ENCODE data around the gene VPS54.
"Not testable (repeated sequence)": the region's sequence is repeated elsewhere in the genome, so short reads cannot be mapped to it uniquely, and the experiment has no call there.

VPS54 gene

DNA sequence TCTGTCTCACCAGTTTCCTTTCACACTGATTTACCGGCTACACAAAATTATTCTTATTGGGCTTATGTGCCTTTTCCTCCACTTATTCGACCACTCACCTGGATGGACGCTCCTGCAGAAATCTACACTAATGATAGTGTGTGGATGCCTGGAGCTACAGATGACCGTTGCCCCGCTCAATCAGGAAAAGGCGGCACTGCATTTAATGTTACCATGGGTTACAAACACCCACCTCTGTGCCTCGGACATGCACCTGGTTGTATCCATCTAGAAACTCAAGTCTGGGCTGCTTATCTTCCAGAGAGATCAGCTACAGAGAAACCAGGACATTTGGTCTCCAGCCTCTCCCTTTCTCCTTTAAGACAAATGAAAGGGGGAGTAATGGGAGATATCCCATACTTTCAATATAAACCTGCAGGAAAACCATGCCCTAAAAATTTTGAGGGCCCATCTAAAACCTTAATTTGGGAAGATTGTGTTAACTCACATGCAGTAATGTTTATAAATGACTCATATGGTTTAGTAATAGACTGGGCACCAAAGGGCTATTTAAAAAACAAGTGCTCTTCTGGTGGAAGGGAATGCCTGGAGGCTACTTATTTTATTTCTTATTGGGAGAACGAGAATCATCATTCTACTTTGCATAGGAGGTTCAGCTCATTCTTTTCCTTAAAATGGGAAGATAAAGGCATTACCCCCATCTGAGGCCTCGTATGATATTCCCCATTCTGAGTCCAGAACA, 24.7 kb downstream of the VPS54 start:
- not testable (repeated sequence) for DNase-seq (ENCODE audit: low read depth)

DNA sequence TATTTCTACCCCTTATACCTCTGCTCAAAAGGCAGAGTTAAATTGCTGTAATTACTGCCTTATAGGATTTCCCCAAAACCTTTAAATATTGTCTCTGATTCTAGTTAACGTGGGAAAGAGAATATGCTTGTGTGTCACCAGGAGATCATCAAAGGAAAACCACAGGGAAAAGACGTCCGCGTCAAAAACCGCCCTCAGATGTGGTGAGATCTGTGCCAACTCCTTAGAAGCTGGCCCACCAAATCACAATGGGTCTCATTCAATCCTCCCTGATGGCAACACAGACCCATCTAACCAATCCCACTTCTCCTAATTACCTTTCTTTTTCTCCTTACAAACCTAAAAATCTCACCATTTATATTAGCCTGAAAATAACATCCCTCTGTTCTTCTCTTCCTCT, 25.4 kb downstream of the VPS54 start:
- no peak for DNase-seq (ENCODE audit: low read depth)

DNA sequence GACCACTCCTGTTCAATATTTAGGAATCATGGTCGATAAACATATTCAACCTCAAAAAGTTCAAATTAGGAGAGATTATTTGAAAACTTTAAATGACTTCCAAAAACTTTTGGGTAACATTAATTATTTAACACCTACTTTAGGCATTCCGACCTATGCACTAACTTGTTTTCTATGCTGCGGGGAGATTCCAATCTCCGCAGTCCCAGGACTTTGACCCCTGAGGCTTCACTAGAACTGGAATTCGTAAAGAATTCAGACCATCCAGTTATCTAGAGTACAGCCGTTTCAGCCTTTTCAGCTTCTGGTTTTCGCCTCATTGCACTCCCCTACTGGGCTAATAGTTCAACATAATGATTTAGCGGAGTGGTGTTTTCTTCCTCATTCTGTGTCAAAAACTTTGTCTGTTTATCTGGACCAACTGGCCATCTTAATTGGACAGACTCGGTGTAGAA, 26.1 kb downstream of the VPS54 start:
- DNase-seq (ENCODE audit: low read depth), result not testable (repeated sequence)

DNA sequence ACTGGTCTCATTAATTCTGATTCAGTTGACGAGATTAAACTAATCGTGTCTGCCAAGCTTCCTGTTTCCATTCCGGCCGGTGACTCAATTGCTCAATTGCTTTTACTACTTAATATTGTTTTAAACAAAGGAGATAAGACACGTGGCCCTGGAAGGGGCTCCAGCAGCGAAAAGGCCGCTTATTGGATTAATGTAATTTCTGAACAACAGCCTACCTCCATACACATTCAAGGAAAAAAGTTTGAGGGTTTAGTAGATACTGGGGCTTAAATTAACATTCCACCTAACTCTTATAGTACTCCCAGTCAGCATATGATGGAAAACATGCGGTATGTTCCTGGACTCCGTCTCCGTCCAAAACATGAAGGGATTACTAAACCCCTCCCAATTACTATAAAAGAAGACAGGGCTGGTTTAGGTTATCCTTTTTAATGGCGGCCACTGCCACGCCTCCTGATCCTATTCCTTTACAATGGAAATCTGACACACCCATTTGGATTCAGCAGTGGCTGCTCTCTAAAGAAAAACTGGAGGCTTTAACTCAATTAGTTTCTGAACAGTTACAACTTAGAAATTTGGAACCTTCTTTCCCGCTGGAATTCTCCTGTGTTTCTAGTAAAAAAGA, 27.1 kb downstream of the VPS54 start:
- peak; percentile 47 for DNase-seq (ENCODE audit: low read depth)

DNA sequence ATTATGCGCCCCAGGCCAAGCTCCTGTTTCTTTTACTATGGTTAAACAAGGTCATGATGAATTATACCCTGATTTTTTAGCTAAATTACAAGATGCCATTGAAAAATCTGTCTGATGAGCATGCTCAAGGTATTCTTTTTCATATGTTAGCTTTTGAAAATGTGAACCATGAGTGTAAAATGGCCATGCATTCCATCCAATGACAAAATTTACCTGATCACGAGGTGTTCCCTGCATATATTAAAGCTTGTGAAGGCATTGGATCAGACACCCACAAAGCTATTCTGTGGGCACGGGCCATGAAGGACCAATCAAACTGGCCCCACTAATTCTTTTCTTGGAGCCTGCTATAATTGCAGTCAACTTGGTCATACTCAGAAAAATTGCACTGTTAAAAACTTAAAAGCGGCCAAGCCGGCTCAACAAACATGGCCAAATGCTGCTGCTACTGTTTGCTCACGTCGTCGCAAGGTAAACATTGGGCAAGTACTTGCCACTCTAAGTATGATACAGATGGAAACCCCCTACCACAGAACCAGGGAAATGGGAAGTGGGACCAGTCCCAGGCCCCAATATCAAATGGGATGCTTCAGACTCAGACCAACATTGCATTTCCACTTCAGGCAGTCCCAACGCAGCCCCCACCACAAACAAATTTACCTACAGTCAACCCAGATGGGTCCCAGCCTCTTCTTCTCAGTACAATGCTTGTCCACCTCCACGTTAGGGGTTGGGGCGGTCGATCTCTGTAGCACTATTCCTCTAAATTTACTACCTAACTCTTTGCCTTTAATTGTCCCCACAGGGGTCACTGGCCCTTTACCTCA, 27.8 kb downstream of the VPS54 start:
- DNase-seq (ENCODE audit: low read depth), result not testable (repeated sequence)

DNA sequence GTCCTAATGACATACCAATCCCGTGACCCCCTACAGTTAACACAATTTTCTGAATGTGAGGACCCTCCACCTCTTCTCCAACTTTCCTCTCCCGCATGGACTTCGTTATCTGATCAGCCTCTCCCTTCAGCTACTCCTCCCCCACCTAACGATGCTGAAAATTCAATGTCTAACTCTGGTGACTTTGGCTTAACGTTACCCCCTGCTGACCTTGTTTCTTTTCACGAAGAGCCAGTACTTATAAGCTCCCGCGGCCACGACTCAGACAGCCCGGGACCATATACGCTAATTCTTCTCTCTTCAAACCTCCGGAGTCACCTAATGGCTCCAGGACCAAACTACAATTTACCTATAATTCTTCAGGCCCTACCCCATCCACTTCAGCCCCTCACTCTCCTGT, 29.2 kb downstream of the VPS54 start:
- no peak for DNase-seq (ENCODE audit: low read depth)

DNA sequence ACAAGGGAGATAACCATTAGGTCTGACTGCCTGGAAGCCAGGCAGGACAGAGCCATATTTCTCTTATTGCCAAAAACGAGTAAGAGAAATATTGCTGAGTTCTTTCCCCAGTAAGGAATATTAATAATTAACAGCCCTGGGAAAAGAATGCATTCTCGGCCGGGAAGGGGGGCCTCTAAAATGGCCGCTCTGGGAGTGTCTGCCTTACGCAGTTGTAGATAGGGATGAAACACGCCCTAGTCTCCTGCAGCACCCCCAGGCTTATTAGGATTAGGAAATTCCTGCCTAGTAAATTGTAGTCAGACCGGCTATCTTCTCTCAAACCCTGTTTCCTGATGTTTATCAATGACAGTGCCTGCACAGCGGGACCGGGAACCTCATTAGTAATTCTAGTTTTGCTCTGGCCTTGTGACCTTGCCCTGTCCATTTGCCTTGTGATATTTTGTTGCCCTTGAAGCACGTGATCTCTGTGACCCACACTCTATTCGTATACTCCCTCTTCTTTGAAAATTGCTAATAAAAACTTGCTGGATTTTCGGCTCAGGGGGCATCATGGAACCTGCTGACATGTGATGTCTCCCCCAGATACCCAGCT, 30.3 kb downstream of the VPS54 start:
- not testable (repeated sequence) for DNase-seq (ENCODE audit: low read depth)

DNA sequence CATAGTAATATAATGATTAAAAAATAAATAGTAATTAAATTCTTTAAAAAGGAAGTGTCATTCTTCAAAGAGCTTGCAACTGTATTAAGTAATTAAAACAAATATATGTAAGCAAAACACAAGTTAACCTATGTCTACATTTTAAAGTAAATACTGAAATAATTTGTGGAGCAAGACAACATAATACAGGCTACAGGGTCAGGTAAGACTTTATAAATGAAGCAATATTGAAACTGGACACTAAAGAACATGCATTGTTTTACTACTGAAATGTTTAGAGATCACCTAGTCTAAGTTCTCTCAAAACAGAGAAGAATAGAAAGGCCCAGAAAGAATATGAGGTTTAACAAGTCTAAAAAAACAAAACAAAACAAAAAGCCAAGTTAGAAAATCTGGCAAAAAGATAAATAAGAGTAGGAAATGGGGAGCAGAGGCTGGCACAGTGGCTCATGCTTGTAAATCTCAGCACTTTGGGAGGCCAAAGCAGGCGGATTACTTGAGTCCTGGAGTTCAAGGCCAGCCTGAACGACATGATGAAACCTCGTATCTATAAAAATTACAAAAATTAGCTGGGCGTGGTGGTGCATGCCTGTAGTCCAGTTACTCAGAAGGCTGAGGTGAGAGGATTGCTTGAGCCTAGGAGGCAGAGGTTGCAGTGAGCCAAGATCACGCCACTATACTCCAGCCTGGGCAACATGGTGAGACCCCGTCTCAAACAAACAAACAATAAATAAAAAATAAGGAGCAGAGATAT, 34.4 kb downstream of the VPS54 start:
- peak; percentile 24 for DNase-seq (ENCODE audit: low read depth)

DNA sequence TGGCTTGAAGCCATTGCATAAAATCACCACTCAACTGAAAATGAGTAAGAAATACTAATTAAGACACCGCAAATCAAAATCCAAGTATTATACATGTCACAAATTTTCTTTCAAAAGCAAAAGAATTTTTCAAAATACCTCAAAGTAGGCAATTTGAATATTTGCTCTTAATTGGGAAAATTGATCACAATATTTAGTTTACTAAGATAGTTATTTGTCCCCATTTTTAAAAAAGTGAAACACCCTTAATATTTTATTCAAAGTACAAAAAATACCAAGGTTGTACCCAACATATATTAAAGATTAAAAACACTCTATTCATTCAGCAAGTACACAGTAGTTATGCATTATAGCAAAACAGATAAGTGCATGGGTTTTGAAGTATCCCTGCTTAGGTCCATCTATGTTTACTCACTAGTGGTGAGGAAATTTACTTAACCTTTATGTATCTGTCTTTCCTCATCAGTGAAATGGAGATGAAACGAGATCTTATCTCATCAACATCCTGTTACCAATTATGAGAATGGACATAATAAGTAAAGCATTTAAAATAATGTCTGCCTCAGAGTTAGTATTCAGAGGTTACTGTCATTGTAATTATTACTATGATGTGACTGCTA, 35.1 kb downstream of the VPS54 start:
- peak; percentile 57 for DNase-seq (ENCODE audit: low read depth)

DNA sequence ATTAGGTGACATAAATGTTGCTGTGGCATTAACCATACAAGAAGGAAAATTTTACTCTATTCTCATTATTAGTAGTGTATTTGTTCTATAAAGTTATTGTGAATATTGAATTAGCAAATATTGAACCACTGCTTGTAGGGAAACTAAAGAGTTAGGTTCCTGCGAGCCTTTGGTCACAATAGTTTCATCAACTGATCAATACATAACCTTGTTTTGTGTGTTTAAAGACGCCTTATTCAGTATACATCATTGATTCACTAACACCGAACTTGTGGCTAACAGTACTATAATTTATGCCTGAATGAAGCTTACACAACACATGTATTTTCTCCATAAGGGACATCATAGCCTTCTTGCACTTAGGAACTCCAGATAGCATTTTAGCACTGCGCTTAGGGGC, 36.9 kb downstream of the VPS54 start:
- DNase-seq (ENCODE audit: low read depth), result no peak

DNA sequence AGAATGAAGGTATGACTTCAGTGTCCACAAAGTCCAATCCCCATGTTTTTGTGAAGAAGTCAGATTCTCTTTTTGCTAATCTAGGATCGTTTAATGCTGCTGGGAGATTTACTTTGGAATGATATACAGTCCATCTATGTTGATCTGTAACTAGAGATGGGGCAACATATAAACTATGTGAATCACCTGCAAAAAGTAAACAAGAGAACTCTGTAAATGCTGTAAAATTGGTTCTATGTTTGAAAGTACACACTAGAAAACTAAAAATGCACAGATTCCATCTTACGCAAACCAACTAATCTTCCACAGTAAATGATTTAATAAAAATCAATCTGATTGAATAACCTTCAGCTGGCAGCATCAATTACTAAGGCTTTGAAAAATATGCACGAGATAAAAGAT, 37.5 kb downstream of the VPS54 start:
- DNase-seq (ENCODE audit: low read depth), result no peak

DNA sequence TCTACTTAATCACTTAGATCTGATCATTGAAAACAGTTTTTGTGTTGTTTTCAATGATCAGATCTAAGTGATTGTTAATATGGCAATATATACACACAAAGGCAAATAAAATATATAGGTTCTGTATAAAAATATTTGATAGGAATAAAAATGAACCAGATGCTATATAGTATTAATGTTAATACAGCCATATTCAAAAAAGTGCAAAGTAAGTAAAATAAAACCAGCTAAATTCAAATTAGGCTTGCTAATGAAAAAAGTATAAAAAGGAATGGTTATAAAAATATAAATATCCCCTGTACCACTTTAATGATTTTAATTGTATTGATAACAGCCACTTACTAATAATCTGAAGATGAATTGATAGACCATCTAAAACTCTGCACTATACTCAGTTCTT, 38.4 kb downstream of the VPS54 start:
- no peak for DNase-seq (ENCODE audit: low read depth)

DNA sequence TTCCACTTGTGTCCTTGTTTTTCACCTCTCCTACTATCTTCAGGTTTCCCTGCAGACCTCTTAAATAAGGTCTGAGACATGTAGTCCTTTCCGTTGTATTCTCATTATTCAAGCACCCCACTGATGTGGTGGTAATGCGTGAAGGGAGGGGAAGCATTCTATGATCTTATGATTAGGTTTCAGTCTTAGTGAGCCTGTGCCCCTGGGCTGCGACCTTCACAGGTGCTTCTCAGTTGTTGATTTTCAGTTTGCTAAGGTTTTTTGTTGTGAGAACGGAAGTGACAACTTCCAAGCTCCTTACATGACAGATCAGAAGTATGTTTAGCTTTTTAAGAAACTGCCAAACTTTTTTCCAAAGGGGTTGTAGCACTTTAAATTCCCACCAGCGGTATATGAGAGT, 41.3 kb downstream of the VPS54 start:
- no peak for DNase-seq (ENCODE audit: low read depth)

DNA sequence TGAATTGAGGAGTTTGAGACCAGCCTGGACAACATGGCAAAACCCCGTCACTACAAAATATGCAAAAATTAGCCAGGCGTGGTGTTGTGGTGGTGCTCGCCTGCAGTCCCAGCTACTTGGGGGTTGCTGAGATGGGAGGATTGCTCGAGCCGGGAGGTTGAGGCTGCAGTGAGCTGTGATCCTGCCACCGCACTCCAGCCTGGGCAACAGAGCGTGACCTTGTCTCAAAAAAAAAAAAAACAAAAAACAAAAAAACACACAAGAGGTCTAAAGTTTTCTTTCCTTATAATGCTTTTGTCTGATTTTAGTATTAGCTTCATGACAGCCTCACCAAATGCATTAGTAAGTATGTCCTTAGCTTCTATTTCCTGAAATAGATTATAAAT, 43.1 kb downstream of the VPS54 start:
- no peak for DNase-seq (ENCODE audit: low read depth)

DNA sequence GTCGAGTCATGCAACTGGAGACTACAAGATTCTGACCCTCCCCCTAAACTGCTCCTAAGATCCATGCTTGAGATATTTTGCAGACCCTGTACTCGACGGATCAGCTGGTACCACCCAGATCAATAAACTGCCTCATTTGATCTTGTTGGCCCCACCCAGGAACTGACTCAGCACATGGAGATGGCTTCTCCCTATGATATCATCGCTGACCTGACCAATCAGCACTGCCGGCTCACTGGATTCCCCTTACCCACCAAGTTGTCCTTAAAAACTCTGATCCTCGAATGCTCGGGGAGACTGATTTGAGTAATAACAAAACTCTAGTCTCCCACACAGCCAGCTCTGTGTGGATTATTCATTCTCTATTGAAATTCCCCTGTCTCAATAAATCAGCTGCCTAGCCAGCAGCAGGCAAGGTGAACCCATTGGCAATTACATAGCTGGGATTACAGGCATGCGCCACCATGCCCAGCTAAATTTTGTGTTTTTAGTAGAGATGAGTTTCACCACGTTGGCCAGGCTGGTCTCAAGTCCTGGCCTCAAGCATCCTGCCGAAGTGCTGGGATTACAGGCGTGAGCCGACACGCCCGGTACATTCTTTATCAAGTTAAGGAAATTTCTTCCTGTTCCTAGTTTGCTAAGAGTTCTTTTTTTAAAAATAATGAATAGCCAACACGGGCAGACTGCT, 43.6 kb downstream of the VPS54 start:
- DNase-seq (ENCODE audit: low read depth), result no peak

DNA sequence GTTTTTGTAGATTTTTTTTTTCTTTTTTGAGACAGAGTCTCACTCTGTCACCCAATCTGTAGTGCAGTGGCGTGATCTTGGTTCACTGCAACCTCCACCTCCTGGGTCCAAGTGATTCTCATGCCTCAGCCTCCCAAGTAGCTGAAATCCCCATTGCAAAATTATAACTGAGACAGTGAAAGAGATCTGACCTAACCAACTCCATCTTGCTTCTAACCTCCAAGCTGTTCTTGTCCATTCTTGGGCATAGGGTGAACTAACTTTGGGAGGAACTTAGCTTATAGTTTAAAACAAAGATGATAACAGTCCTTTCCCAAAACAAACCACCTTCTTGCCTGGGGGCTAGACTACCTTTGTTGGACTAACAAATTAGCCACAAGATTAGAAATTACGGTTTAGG, 44.2 kb downstream of the VPS54 start:
- DNase-seq (ENCODE audit: low read depth), result not testable (repeated sequence)

DNA sequence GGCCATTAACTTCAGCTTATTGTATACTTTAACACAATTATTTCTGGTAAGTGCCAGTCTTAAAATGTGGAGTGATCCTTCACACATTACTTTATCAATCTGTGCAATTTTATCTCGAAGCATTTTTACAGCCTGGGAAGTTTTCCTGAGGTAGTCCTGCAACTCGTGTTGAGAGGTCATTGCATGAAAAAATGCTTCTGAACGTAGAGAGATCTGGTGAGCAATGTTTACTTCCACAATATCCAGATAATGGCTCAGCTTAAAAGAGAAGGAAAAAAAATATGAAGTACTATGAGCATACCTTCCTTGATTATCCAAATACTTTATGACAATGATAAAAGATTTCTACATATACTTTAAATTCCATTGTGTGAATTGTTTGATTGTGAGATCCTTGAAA, 57.0 kb downstream of the VPS54 start:
- no peak for DNase-seq (ENCODE audit: low read depth)

DNA sequence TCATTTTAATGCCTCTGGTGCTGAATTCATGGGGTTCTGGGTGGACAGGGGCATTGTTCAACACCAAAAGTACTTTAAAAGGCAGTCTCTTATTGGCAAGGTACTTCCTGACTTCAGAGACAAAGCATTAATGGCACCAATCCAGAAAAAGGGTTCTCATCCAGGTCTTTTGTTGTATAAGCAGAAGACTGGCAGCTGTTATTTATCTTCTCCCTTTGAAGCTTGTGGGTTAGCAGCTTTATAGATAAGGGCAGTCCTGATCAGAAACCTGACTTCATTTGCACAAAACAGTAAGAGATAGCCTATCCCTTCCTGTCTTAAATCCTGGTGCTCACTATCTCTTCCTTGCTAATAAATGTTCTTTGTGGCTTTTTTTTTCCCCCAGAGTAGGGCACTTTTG, 68.8 kb downstream of the VPS54 start:
- no peak for DNase-seq (ENCODE audit: low read depth)

DNA sequence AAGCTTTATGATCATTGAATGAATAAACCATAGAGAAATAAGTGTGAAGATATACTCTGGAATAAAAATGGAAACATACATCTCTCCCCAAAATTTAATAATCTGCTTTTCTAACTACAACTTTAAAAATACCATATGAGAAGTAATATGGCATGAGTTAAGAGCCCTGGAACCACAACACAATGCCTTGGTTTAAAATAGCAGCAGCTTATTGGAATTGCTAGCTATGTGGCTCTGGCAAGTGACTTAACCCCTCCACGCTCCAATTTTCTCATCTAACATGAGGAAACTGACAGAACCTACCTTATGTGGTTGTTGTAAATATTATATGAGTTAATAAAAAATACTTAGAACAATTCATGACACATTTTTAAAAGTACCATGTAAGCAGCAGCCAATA, 76.4 kb downstream of the VPS54 start:
- no peak for DNase-seq (ENCODE audit: low read depth)

DNA sequence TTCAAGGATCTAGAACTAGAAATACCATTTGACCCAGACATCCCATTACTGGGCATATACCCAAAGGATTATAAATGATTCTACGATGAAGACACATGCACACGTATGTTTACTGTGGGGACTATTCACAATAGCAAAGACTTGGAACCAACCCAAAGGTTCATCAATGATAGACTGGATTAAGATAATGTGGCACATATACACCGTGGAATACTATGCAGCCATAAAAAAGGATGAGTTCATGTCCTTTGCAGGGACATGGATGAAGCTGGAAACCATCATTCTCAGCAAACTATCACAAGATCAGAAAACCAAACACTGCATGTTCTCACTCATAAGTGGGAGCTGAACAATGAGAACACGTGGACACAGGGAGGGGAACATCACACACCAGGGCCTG, 87.1 kb downstream of the VPS54 start:
- not testable (repeated sequence) for DNase-seq (ENCODE audit: low read depth)

DNA sequence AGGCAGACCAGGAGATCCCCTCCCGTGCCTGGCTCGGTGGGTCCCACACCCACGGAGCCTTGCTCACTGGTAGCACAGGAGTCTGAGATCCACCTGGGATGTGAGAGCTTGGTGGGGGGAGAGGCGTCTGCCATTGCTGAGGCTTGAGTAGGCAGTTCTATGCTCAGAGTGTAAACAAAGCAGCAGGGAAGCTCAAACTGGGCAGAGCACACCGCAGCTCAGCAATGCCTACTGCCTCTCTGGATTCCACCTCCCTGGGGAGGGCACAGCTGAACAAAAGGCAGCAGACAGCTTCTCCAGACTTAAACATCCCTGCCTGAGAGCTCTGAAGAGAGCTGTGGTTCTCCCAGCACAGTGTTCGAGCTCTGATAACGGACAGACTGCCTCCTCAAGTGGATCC, 92.4 kb downstream of the VPS54 start:
- DNase-seq (ENCODE audit: low read depth), result no peak

All from iris pigment epithelial cell (primary cell).